Measurements from ENCODE around the gene OR2H1.

- TF ChIP-seq POLR2AphosphoS5 (IDR thresholded peaks at IDR 0.05; ENCODE audit: low read depth, low read length) = no peak
- no peak for TF ChIP-seq REST (IDR thresholded peaks at IDR 0.05; ENCODE audit: insufficient read depth in 1 of 2, low read depth in 2 of 2, low read length in 2 of 2)
- no peak for TF ChIP-seq SIN3A (IDR thresholded peaks at IDR 0.05; ENCODE audit: borderline replicate concordance, insufficient read depth, low read length)
- TF ChIP-seq TAF1 (IDR thresholded peaks at IDR 0.05; ENCODE audit: borderline replicate concordance, insufficient read depth, low read length) = no peak
- no peak for TF ChIP-seq FOXP2 (optimal IDR thresholded peaks at IDR 0.05; ENCODE audit: borderline replicate concordance, extremely low read depth, extremely low read length, insufficient read depth)
Observed at GRCh38 chr6:29506446-29507067, 49.6 kb downstream of the OR2H1 start.
